NT2/D1 (cell line): ENCODE results near the gene EPC1.

ENCODE experiments used
- SUZ12 ChIP-seq: IDR thresholded peaks from 2 replicates; pipeline ENCODE4 v1.6.1; 2011; ENCODE audit not compliant: insufficient read length, insufficient read depth; ENCODE audit errors: extremely low read depth
- YY1 ChIP-seq: IDR thresholded peaks from 2 replicates; pipeline ENCODE4 v1.6.1; 2011; ENCODE audit not compliant: insufficient read length, insufficient read depth
- ZNF274 ChIP-seq: IDR thresholded peaks from 2 replicates; pipeline ENCODE4 v1.6.1; 2011; ENCODE audit warnings: mild to moderate bottlenecking, low read depth, low read length

DNA sequence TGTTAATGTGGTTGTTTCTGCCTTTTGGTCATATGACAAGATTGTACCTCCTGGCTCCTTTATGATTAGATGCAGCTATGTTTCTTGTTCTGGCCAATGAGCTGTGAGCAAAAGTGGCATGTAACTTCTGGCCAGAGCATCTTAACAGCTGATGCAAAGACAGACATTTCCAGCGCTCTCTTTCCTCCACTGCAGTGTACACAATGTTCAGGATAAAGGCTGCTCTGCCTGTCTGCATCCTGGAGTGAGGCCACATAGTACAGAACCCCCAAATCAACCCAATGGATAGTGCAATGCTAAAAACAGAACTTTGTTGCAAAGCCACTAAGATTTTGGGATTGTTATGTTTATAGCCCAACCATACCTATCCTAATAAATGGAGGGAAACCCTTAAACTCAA is 17.9 kb downstream of the EPC1 start:
- TF ChIP-seq SUZ12, result no peak
- TF ChIP-seq YY1, result no peak
- TF ChIP-seq ZNF274, result no peak
